ENCODE measurements around the gene ASMTL. TPM values are rescaled to one million over a fixed set of nuclear protein-coding genes. Genes with fewer than 3 reads are reported as not detected.
"Not testable (repeated sequence)": the region's sequence is repeated elsewhere in the genome, so short reads cannot be mapped to it uniquely, and the experiment has no call there.

The ASMTL gene
- total RNA-seq, 2 donors from 2014 or later: 33.8 to 34.6 TPM

- H3K4me1 Mint-ChIP-seq; H3K4me3 Mint-ChIP-seq; H3K27ac Mint-ChIP-seq; H3K27me3 Mint-ChIP-seq; H3K36me3 Mint-ChIP-seq (ENCODE audit: low read depth); ATAC-seq; H3K9me3 ChIP-seq (ENCODE audit: control insufficient read depth, low read length, poor library complexity, severe bottlenecking); DNase-seq: not testable (repeated sequence)
Observed at GRCh38 chrX:1446984-1447968, 5.4 kb downstream of the ASMTL start.

- ATAC-seq (no peak), DNase-seq (no peak)
- H3K9me3 ChIP-seq (ENCODE audit: control insufficient read depth, low read length, poor library complexity, severe bottlenecking): no peaks in the 10 kb centered on the region
- Mint-ChIP-seq H3K4me1 (peaks cover 2% of the 10 kb centered on the region), H3K27ac (peak overlapping the region; percentile 19), H3K36me3 (ENCODE audit: low read depth) (no peaks in the 10 kb centered on the region), H3K4me3 (no peak overlapping the region), H3K27me3 (no peaks in the 10 kb centered on the region)
Observed at GRCh38 chrX:1444561-1445500, 7.9 kb downstream of the ASMTL start.

- H3K36me3 Mint-ChIP-seq (ENCODE audit: low read depth): no peaks in the 10 kb centered on the region
- DNase-seq (no peak), ATAC-seq (no peak)
- H3K27me3 Mint-ChIP-seq: no peaks in the 10 kb centered on the region
- H3K9me3 ChIP-seq (ENCODE audit: control insufficient read depth, low read length, poor library complexity, severe bottlenecking): no peaks in the 10 kb centered on the region
- no peaks in the 10 kb centered on the region for H3K4me1 Mint-ChIP-seq
- H3K4me3 Mint-ChIP-seq: no peak overlapping the region
- peak overlapping the region; percentile 19 for H3K27ac Mint-ChIP-seq
Observed at GRCh38 chrX:1443496-1444075, 9.1 kb downstream of the ASMTL start.

- Mint-ChIP-seq H3K36me3 (ENCODE audit: low read depth) (peaks cover under 1% of the 10 kb centered on the region), H3K4me3 (no peak overlapping the region), H3K27me3 (no peaks in the 10 kb centered on the region), H3K4me1 (no peaks in the 10 kb centered on the region), H3K27ac (no peak overlapping the region)
- no peaks in the 10 kb centered on the region for H3K9me3 ChIP-seq (ENCODE audit: control insufficient read depth, low read length, poor library complexity, severe bottlenecking)
- no peak for DNase-seq
- no peak for ATAC-seq
Observed at GRCh38 chrX:1442724-1443367, 9.9 kb downstream of the ASMTL start.

GRCh38 chrX:1442016-1442665, 10.6 kb downstream of the ASMTL start:
- no peaks in the 10 kb centered on the region for H3K9me3 ChIP-seq (ENCODE audit: control insufficient read depth, low read length, poor library complexity, severe bottlenecking)
- ATAC-seq (no peak), DNase-seq (no peak)
- no peaks in the 10 kb centered on the region for H3K27me3 Mint-ChIP-seq
- H3K36me3 Mint-ChIP-seq (ENCODE audit: low read depth): peaks cover 8% of the 10 kb centered on the region
- no peak overlapping the region for H3K4me3 Mint-ChIP-seq
- H3K27ac Mint-ChIP-seq: no peak overlapping the region
- no peaks in the 10 kb centered on the region for H3K4me1 Mint-ChIP-seq

- ATAC-seq: no peak
- Mint-ChIP-seq H3K27ac (no peak overlapping the region), H3K4me3 (no peak overlapping the region), H3K4me1 (no peaks in the 10 kb centered on the region), H3K27me3 (no peaks in the 10 kb centered on the region), H3K36me3 (ENCODE audit: low read depth) (peaks cover 12% of the 10 kb centered on the region)
- H3K9me3 ChIP-seq (ENCODE audit: control insufficient read depth, low read length, poor library complexity, severe bottlenecking): no peaks in the 10 kb centered on the region
- DNase-seq: no peak
Observed at GRCh38 chrX:1440506-1440905, 12.2 kb downstream of the ASMTL start.

GRCh38 chrX:1435241-1435895, 17.3 kb downstream of the ASMTL start:
- DNase-seq: no peak
- no peaks in the 10 kb centered on the region for H3K27me3 Mint-ChIP-seq
- H3K4me1 Mint-ChIP-seq: no peaks in the 10 kb centered on the region
- H3K4me3 Mint-ChIP-seq: no peak overlapping the region
- no peak for ATAC-seq
- no peaks in the 10 kb centered on the region for H3K9me3 ChIP-seq (ENCODE audit: control insufficient read depth, low read length, poor library complexity, severe bottlenecking)
- H3K27ac Mint-ChIP-seq: no peak overlapping the region
- peaks cover 12% of the 10 kb centered on the region for H3K36me3 Mint-ChIP-seq (ENCODE audit: low read depth)

GRCh38 chrX:1434871-1435240, 17.9 kb downstream of the ASMTL start:
- Mint-ChIP-seq H3K36me3 (ENCODE audit: low read depth) (peaks cover 12% of the 10 kb centered on the region), H3K4me1 (no peaks in the 10 kb centered on the region), H3K27ac (no peak overlapping the region), H3K4me3 (peak overlapping the region; percentile 19), H3K27me3 (no peaks in the 10 kb centered on the region)
- no peaks in the 10 kb centered on the region for H3K9me3 ChIP-seq (ENCODE audit: control insufficient read depth, low read length, poor library complexity, severe bottlenecking)
- DNase-seq: no peak
- no peak for ATAC-seq

GRCh38 chrX:1433646-1434357, 18.9 kb downstream of the ASMTL start:
- no peaks in the 10 kb centered on the region for H3K9me3 ChIP-seq (ENCODE audit: control insufficient read depth, low read length, poor library complexity, severe bottlenecking)
- Mint-ChIP-seq H3K36me3 (ENCODE audit: low read depth) (peaks cover 12% of the 10 kb centered on the region), H3K4me3 (peak overlapping the region; percentile 21), H3K27ac (no peak overlapping the region), H3K4me1 (no peaks in the 10 kb centered on the region), H3K27me3 (no peaks in the 10 kb centered on the region)
- DNase-seq (no peak), ATAC-seq (no peak)

GRCh38 chrX:1430451-1430850, 22.3 kb downstream of the ASMTL start:
- DNase-seq (no peak), ATAC-seq (no peak)
- Mint-ChIP-seq H3K36me3 (ENCODE audit: low read depth) (no peaks in the 10 kb centered on the region), H3K4me1 (peaks cover 2% of the 10 kb centered on the region), H3K27me3 (no peaks in the 10 kb centered on the region), H3K27ac (no peak overlapping the region), H3K4me3 (no peak overlapping the region)
- H3K9me3 ChIP-seq (ENCODE audit: control insufficient read depth, low read length, poor library complexity, severe bottlenecking): no peaks in the 10 kb centered on the region

GRCh38 chrX:1427756-1428155, 25.0 kb downstream of the ASMTL start:
- Mint-ChIP-seq H3K27ac (no peak overlapping the region), H3K36me3 (ENCODE audit: low read depth) (peaks cover 8% of the 10 kb centered on the region), H3K4me1 (peaks cover 2% of the 10 kb centered on the region), H3K4me3 (no peak overlapping the region), H3K27me3 (no peaks in the 10 kb centered on the region)
- no peak for ATAC-seq
- DNase-seq: no peak
- no peaks in the 10 kb centered on the region for H3K9me3 ChIP-seq (ENCODE audit: control insufficient read depth, low read length, poor library complexity, severe bottlenecking)

Measured in T-helper 17 cell (primary cell).